A549 (cell line): ENCODE measurements around the gene GOSR2. TPM values are rescaled to one million over a fixed set of nuclear protein-coding genes. Genes with fewer than 3 reads are reported as not detected.
A peak's percentile ranks its signal among the peaks of the same experiment; 100 is the strongest.

ENCODE experiments used
- ATAC-seq, 2 experiments: fragments of 200-7000 bp in 1 of 2; fragments of >200 bp in 1 of 2; cut with Nextera tagmentation in 1 of 2; cut with Tn5 transposase in 1 of 2; 3 replicates each; pipeline versions ENCODE4 v1.8.0 to v1.9.1; 2018 to 2020; ENCODE audit warnings: mild to moderate bottlenecking in 1 of 2, moderate library complexity in 1 of 2
- CTCF ChIA-PET: fragments of 300-600 bp; sonication (Branson Sonifier 250); formaldehyde crosslinking; extraction: SDS; loops from one replicate; lab custom pipeline; 2021; ENCODE audit warnings: antibody characterized with exemption, inconsistent platforms; lab: Yijun Ruan, JAX
- POLR2A ChIA-PET: fragments of 350-600 bp; formaldehyde crosslinking; extraction: SDS; loops from one replicate; lab custom pipeline; 2021; ENCODE audit warnings: antibody characterized with exemption, inconsistent platforms; lab: Yijun Ruan, JAX
- DNase-seq, 2 experiments: peaks; one replicate each; pipeline versions ENCODE4 v3.0.0 to v3.0.0-alpha.2; 2011 to 2016; ENCODE audit warnings: low read depth in 1 of 2, low spot score in 1 of 2
- FAIRE-seq: peaks from 2 replicates; lab custom pipeline; 2011; peaks lifted over from hg19 to GRCh38; lab: Jason Lieb, UNC
- H3K27ac ChIP-seq, 2 experiments: fragments of >200 bp; sonication (Bioruptor Twin); formaldehyde crosslinking; 3 replicates each; pipeline ENCODE4 v1.5.1; 2016 to 2017
- H3K4me1 ChIP-seq: fragments of >200 bp; sonication (Bioruptor Twin); formaldehyde crosslinking; 3 replicates; pipeline ENCODE4 v1.6.1; 2016
- H3K4me2 ChIP-seq: fragments of >200 bp; sonication (Bioruptor Twin); formaldehyde crosslinking; 3 replicates; pipeline ENCODE4 v1.6.1; 2016
- H3K4me3 ChIP-seq: fragments of >200 bp; sonication (Bioruptor Twin); formaldehyde crosslinking; 3 replicates; pipeline ENCODE4 v1.5.1; 2016
- H3K9me3 ChIP-seq: fragments of >200 bp; sonication (Bioruptor Twin); formaldehyde crosslinking; 3 replicates; pipeline ENCODE4 v1.6.1; 2016
- BHLHE40 ChIP-seq: IDR thresholded peaks from 2 replicates; pipeline ENCODE4 v1.6.1; 2012; ENCODE audit warnings: low read depth, low read length, inconsistent platforms
- CBX8 ChIP-seq: fragments of 200-600 bp; sonication (generic); IDR thresholded peaks from 2 replicates; pipeline ENCODE4 v1.6.1; 2016
- FOSL2 ChIP-seq, 2 experiments: fragments of 450-650 bp in 1 of 2; fragments of >200 bp in 1 of 2; sonication (Bioruptor Twin) in 1 of 2; formaldehyde crosslinking; IDR thresholded peaks; 2 replicates each; pipeline versions ENCODE4 v1.5.0 to v1.6.1; 2016 to 2020; ENCODE audit warnings: mild to moderate bottlenecking in 1 of 2, moderate library complexity in 1 of 2
- HDAC2 ChIP-seq: fragments of 200-600 bp; sonication (generic); IDR thresholded peaks from 2 replicates; pipeline ENCODE4 v1.6.1; 2016
- HES2 ChIP-seq: fragments of >200 bp; sonication (Bioruptor Twin); formaldehyde crosslinking; IDR thresholded peaks from 2 replicates; pipeline ENCODE4 v1.6.1; 2016
- HEYL ChIP-seq: fragments of 250-450 bp; sonication (Bioruptor Pico); IDR thresholded peaks from 2 replicates; pipeline ENCODE4 v1.8.0; 2021; ENCODE audit warnings: mild to moderate bottlenecking, moderate library complexity
- HOXB5 ChIP-seq: fragments of 250-450 bp; sonication (Bioruptor Pico); IDR thresholded peaks from 2 replicates; pipeline ENCODE4 v1.5.0; 2020; ENCODE audit warnings: mild to moderate bottlenecking, moderate library complexity
- KDM5A ChIP-seq: fragments of 200-600 bp; sonication (generic); IDR thresholded peaks from 2 replicates; pipeline ENCODE4 v1.6.1; 2016; ENCODE audit warnings: antibody characterized with exemption, mild to moderate bottlenecking
- MAFK ChIP-seq: fragments of 450-650 bp; IDR thresholded peaks from 2 replicates; pipeline ENCODE4 v1.6.1; 2014; ENCODE audit not compliant: partially characterized antibody
- MAX ChIP-seq: IDR thresholded peaks from 2 replicates; pipeline ENCODE4 v1.6.1; 2012
- NR3C1 ChIP-seq: fragments of >200 bp; sonication (Bioruptor Twin); formaldehyde crosslinking; IDR thresholded peaks from 3 replicates; pipeline ENCODE4 v1.6.1; 2017
- PHF8 ChIP-seq: fragments of 200-600 bp; sonication (generic); IDR thresholded peaks from 2 replicates; pipeline ENCODE4 v1.6.1; 2016; ENCODE audit warnings: low read depth, mild to moderate bottlenecking, antibody characterized with exemption, moderate library complexity, borderline replicate concordance
- POLR2A ChIP-seq: IDR thresholded peaks from 2 replicates; pipeline ENCODE4 v1.6.1; 2012; ENCODE audit warnings: mild to moderate bottlenecking, low read length
- RCOR1 ChIP-seq: fragments of 150-350 bp; IDR thresholded peaks from 2 replicates; pipeline ENCODE4 v1.6.1; 2014; ENCODE audit warnings: antibody characterized with exemption, low read length, low read depth
- REST ChIP-seq: fragments of 200-600 bp; sonication (generic); IDR thresholded peaks from 2 replicates; pipeline ENCODE4 v1.6.1; 2016; ENCODE audit warnings: antibody characterized with exemption, mild to moderate bottlenecking, moderate library complexity
- RFX5 ChIP-seq: fragments of 450-650 bp; IDR thresholded peaks from 2 replicates; pipeline ENCODE4 v1.7.1; 2014; ENCODE audit warnings: antibody characterized with exemption, mild to moderate bottlenecking, moderate library complexity
- ZC3H11A ChIP-seq: fragments of 450-650 bp; IDR thresholded peaks from 2 replicates; pipeline ENCODE4 v1.6.1; 2014; ENCODE audit warnings: antibody characterized with exemption, mild to moderate bottlenecking
- ZNF302 ChIP-seq: fragments of 250-450 bp; sonication (Bioruptor Pico); IDR thresholded peaks from 2 replicates; pipeline ENCODE4 v1.9.0; 2021; ENCODE audit warnings: inconsistent platforms, mild to moderate bottlenecking, moderate library complexity
- WGBS: methylation state at CpG from one replicate; pipeline ENCODE4 v1.1.6; 2017; ENCODE audit errors: missing lambda C conversion rate; 5-methylcytosine and 5-hydroxymethylcytosine counted together
- polyA plus RNA-seq, 4 experiments: library from polyadenylated mRNA; depleted of rRNA in 3 of 4; stranded (reverse); fragments of >200 nt; fragmentation: RNase III in 1 of 4; extraction: RNeasy Plus Mini Kit Qiagen cat#74134 plus additional on column Dnase treatment in 1 of 4; gene quantifications; 2 replicates in 3 of 4; 3 replicates in 1 of 4; pipeline ENCODE4 v1.2.3, GENCODE V29; 2011 to 2017

The GOSR2 gene
- polyA plus RNA-seq, 2 of the 4 experiments (the other 2 are of a cell fraction), result 36.9 to 68.3 TPM

GRCh38 chr17:46885415-46886309 is 37.3 kb upstream of the GOSR2 start:
- no peak for DNase-seq
- no peak overlapping the region for H3K4me3 ChIP-seq
- no peak overlapping the region for H3K27ac ChIP-seq
- no peaks in the 10 kb centered on the region for H3K4me1 ChIP-seq
- POLR2A ChIA-PET, result interaction anchor here (0.6 kb wide), 2 partner anchors 9 to 124 kb away, joined by 3 read pairs; no protein-coding TSS in a partner anchor
- H3K4me2 ChIP-seq, result no peak overlapping the region
- no peak for TF ChIP-seq NR3C1
- no peak for TF ChIP-seq RCOR1
- no peak for TF ChIP-seq PHF8
- CTCF ChIA-PET, result interaction anchor here (1.1 to 3.1 kb wide), 6 partner anchors 10 to 55 kb away, joined by 3 to 27 read pairs (median 4); no protein-coding TSS in a partner anchor
- WGBS, result 58% methylated on average over 10 of the region's 10 CpGs
- no peak for FAIRE-seq
- no peak for ATAC-seq
- H3K9me3 ChIP-seq, result no peaks in the 10 kb centered on the region

GRCh38 chr17:46886310-46886663 is 36.7 kb upstream of the GOSR2 start:
- H3K27ac ChIP-seq, result no peak overlapping the region
- no peak for DNase-seq
- H3K4me1 ChIP-seq, result no peaks in the 10 kb centered on the region
- ChIA-PET CTCF (interaction anchor here (0.6 to 3.1 kb wide), 7 partner anchors 11 to 465 kb away, joined by 3 to 27 read pairs (median 3); no protein-coding TSS in a partner anchor), POLR2A (interaction anchor here (0.6 kb wide), 1 partner anchor 125 kb away, joined by 3 read pairs; no protein-coding TSS in a partner anchor)
- no peaks in the 10 kb centered on the region for H3K9me3 ChIP-seq
- no peak for FAIRE-seq
- H3K4me2 ChIP-seq, result no peak overlapping the region
- no peak overlapping the region for H3K4me3 ChIP-seq
- 28% methylated on average over 1 of the region's 1 CpG for WGBS
- no peak for TF ChIP-seq RCOR1
- TF ChIP-seq HEYL, result no peak
- TF ChIP-seq ZNF302, result no peak
- no peak for TF ChIP-seq HDAC2
- TF ChIP-seq NR3C1, result no peak
- TF ChIP-seq POLR2A, result no peak
- no peak for TF ChIP-seq CBX8
- no peak for TF ChIP-seq RFX5
- no peak for TF ChIP-seq REST
- no peak for TF ChIP-seq BHLHE40
- TF ChIP-seq FOSL2 (IDR thresholded peaks at IDR 0.05), result no peak
- no peak for TF ChIP-seq FOSL2 (CRISPR knock-in tag; IDR thresholded peaks at IDR 0.05)
- no peak for TF ChIP-seq MAX
- TF ChIP-seq KDM5A, result no peak
- no peak for TF ChIP-seq HES2
- no peak for TF ChIP-seq MAFK
- TF ChIP-seq ZC3H11A, result no peak
- no peak for ATAC-seq

GRCh38 chr17:46887717-46888116 is 35.2 kb upstream of the GOSR2 start:
- ATAC-seq (peak; percentile 3 to 18; a peak in 1 of 6 replicates), FAIRE-seq (no peak)
- ChIA-PET CTCF (interaction anchor here (0.6 to 1.7 kb wide), 5 partner anchors 11 to 45 kb away, joined by 3 to 5 read pairs (median 5); no protein-coding TSS in a partner anchor), POLR2A (no interaction called here)
- whole genome bisulfite sequencing, result 59% methylated on average over 3 of the region's 3 CpGs
- Histone ChIP-seq H3K4me2 (no peak overlapping the region), H3K9me3 (no peaks in the 10 kb centered on the region), H3K4me3 (no peak overlapping the region)
- TF ChIP-seq HOXB5 (CRISPR knock-in tag), result no peak
- TF ChIP-seq, all 56 proteins: peak for 0
- DNase-seq, result no peak
- Histone ChIP-seq H3K27ac (no peak overlapping the region), H3K4me1 (no peaks in the 10 kb centered on the region)
